ENCODE measurements around the gene RBBP6.
"Not testable (repeated sequence)": the region's sequence is repeated elsewhere in the genome, so short reads cannot be mapped to it uniquely, and the experiment has no call there.

Gene RBBP6

DNA sequence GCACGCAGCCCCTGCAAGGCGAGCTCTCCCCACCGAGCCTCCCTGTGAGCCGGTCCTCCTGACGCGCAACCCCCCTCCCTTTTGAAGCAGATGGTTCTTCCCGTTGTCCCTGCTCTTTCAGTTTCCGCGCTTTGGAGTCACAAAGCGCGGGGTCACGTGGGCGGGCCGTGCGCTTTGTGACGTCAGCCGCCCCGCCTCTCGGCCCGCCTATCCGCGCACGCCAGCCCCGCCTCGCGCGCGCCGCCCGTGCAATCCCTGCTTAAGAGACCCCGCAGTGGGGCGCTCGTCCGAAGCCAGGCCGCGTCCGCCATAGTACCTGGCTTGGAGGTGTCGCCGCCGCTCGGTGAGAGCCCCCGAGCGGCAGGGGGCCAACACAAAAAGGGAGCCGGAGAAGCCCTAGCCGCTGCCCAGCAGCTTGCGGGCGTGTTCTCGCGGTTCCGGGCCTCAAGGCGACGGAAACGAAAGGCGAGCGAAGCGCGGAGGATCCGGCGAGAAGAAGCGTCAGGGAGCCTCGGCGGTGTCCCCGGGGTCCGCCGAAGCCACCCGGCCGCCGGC, at the start of gene RBBP6:
Gene RBBP6, plus strand, starts transcription at position 272 of the 555 bp plus-strand sequence. CDS start 1,061 bp downstream, outside the sequence.
- H3K4me1 ChIP-seq (ENCODE audit: control insufficient read depth, insufficient read depth, low read length), result peaks cover 14% of the 10 kb centered on the region
- peak within 1 kb of the TSS; percentile 98 for H3K9ac ChIP-seq (ENCODE audit: low read depth, low read length)
- H3K27me3 ChIP-seq (ENCODE audit: control insufficient read depth, insufficient read depth, low read length), result no peaks in the 10 kb centered on the region
- peak within 1 kb of the TSS; percentile 98 for H3K27ac ChIP-seq (ENCODE audit: low read depth, low read length)
- peak within 1 kb of the TSS; percentile 97 for H3K4me3 ChIP-seq (ENCODE audit: low read depth, low read length)
- no peaks in the 10 kb centered on the region for H3K9me3 ChIP-seq (ENCODE audit: control insufficient read depth, insufficient read depth, low read length)
- H3K36me3 ChIP-seq (ENCODE audit: control insufficient read depth, insufficient read depth, low read length), result peaks cover 8% of the 10 kb centered on the region

GRCh38 chr16:24490866-24491265, 48.5 kb upstream of the RBBP6 start:
- H3K9ac ChIP-seq (ENCODE audit: low read depth, low read length), result no peak overlapping the region
- peaks cover 15% of the 10 kb centered on the region; the same call in 1 of the 2 replicates for H3K27me3 ChIP-seq (ENCODE audit: control insufficient read depth, insufficient read depth, low read length)
- no peaks in the 10 kb centered on the region for H3K36me3 ChIP-seq (ENCODE audit: control insufficient read depth, insufficient read depth, low read length)
- H3K4me3 ChIP-seq (ENCODE audit: low read depth, low read length), result no peak overlapping the region
- no peaks in the 10 kb centered on the region for H3K4me1 ChIP-seq (ENCODE audit: control insufficient read depth, insufficient read depth, low read length)
- H3K27ac ChIP-seq (ENCODE audit: low read depth, low read length), result no peak overlapping the region
- no peaks in the 10 kb centered on the region for H3K9me3 ChIP-seq (ENCODE audit: control insufficient read depth, insufficient read depth, low read length)

DNA sequence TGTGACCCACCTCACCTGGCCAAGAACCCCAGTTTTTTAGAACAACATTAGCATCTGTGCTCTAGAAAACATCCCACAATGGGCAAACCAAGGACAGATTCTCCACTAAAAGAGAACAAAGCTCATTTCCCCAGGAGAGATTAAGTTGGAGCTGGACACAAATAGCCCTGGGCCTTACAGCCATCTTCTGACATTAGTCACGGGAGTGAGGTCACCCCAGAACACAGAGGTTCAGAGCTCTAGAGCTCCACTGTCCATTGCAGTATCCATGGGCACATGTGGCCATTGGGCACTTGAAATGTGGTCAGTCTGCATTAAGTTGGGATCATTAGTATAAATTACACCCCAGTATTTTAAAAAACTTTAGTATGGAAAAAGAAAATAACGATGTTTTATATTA, 47.6 kb upstream of the RBBP6 start:
- Histone ChIP-seq H3K9me3 (ENCODE audit: control insufficient read depth, insufficient read depth, low read length) (no peaks in the 10 kb centered on the region), H3K27me3 (ENCODE audit: control insufficient read depth, insufficient read depth, low read length) (peaks cover 11% of the 10 kb centered on the region; the same call in 1 of the 2 replicates), H3K9ac (ENCODE audit: low read depth, low read length) (no peak overlapping the region), H3K4me1 (ENCODE audit: control insufficient read depth, insufficient read depth, low read length) (no peaks in the 10 kb centered on the region), H3K36me3 (ENCODE audit: control insufficient read depth, insufficient read depth, low read length) (no peaks in the 10 kb centered on the region), H3K4me3 (ENCODE audit: low read depth, low read length) (no peak overlapping the region), H3K27ac (ENCODE audit: low read depth, low read length) (no peak overlapping the region)

GRCh38 chr16:24493821-24494220, 45.5 kb upstream of the RBBP6 start:
- no peak overlapping the region for H3K27ac ChIP-seq (ENCODE audit: low read depth, low read length)
- H3K27me3 ChIP-seq (ENCODE audit: control insufficient read depth, insufficient read depth, low read length), result peaks cover 5% of the 10 kb centered on the region; the same call in 1 of the 2 replicates
- peaks cover 4% of the 10 kb centered on the region for H3K4me1 ChIP-seq (ENCODE audit: control insufficient read depth, insufficient read depth, low read length)
- no peak overlapping the region for H3K4me3 ChIP-seq (ENCODE audit: low read depth, low read length)
- H3K9ac ChIP-seq (ENCODE audit: low read depth, low read length), result no peak overlapping the region
- no peaks in the 10 kb centered on the region for H3K36me3 ChIP-seq (ENCODE audit: control insufficient read depth, insufficient read depth, low read length)
- H3K9me3 ChIP-seq (ENCODE audit: control insufficient read depth, insufficient read depth, low read length), result no peaks in the 10 kb centered on the region

GRCh38 chr16:24495207-24495606, 44.2 kb upstream of the RBBP6 start:
- not testable (repeated sequence) for H3K27me3 ChIP-seq (ENCODE audit: control insufficient read depth, insufficient read depth, low read length); H3K4me3 ChIP-seq (ENCODE audit: low read depth, low read length); H3K4me1 ChIP-seq (ENCODE audit: control insufficient read depth, insufficient read depth, low read length); H3K9ac ChIP-seq (ENCODE audit: low read depth, low read length); H3K27ac ChIP-seq (ENCODE audit: low read depth, low read length); H3K36me3 ChIP-seq (ENCODE audit: control insufficient read depth, insufficient read depth, low read length); H3K9me3 ChIP-seq (ENCODE audit: control insufficient read depth, insufficient read depth, low read length)

- H3K4me1 ChIP-seq (ENCODE audit: control insufficient read depth, insufficient read depth, low read length), result peaks cover 8% of the 10 kb centered on the region
- H3K27ac ChIP-seq (ENCODE audit: low read depth, low read length), result no peak overlapping the region
- H3K27me3 ChIP-seq (ENCODE audit: control insufficient read depth, insufficient read depth, low read length), result no peaks in the 10 kb centered on the region
- no peaks in the 10 kb centered on the region for H3K9me3 ChIP-seq (ENCODE audit: control insufficient read depth, insufficient read depth, low read length)
- H3K36me3 ChIP-seq (ENCODE audit: control insufficient read depth, insufficient read depth, low read length), result no peaks in the 10 kb centered on the region
- no peak overlapping the region for H3K4me3 ChIP-seq (ENCODE audit: low read depth, low read length)
- H3K9ac ChIP-seq (ENCODE audit: low read depth, low read length), result no peak overlapping the region
Measured at GRCh38 chr16:24497440-24497839, 41.9 kb upstream of the RBBP6 start.

DNA sequence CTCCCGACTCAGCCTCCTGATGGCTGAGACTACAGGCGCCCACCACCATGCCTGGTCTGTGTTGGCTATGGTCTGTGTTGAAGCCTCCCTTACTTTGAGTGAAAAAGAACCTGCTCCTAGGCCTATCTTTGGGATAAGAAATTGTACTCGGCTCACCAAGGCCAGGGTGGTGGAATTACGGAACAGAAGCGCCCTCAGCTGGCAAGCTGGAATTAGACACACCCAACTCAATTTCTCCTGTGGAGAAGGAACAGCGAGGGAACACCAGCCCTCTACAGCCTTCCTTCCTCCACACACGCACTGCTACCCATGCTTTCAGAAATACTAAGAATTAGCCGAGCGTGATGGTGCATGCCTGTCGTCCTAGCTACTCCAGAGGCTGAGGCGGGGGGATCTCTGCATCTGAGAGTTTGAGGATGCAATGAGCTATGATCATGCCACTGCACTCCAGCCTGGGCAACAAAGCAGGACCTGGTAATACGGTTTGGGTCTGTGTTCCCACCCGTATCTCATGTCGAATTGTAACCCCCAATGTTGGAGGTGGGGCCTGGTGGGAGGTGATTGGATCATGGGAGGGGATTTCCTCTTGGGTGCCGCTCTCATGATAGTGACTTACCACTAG, 40.1 kb upstream of the RBBP6 start:
- Histone ChIP-seq H3K27me3 (ENCODE audit: control insufficient read depth, insufficient read depth, low read length) (no peaks in the 10 kb centered on the region), H3K36me3 (ENCODE audit: control insufficient read depth, insufficient read depth, low read length) (no peaks in the 10 kb centered on the region), H3K9me3 (ENCODE audit: control insufficient read depth, insufficient read depth, low read length) (no peaks in the 10 kb centered on the region), H3K4me1 (ENCODE audit: control insufficient read depth, insufficient read depth, low read length) (peaks cover 8% of the 10 kb centered on the region), H3K9ac (ENCODE audit: low read depth, low read length) (no peak overlapping the region), H3K27ac (ENCODE audit: low read depth, low read length) (no peak overlapping the region), H3K4me3 (ENCODE audit: low read depth, low read length) (no peak overlapping the region)

DNA sequence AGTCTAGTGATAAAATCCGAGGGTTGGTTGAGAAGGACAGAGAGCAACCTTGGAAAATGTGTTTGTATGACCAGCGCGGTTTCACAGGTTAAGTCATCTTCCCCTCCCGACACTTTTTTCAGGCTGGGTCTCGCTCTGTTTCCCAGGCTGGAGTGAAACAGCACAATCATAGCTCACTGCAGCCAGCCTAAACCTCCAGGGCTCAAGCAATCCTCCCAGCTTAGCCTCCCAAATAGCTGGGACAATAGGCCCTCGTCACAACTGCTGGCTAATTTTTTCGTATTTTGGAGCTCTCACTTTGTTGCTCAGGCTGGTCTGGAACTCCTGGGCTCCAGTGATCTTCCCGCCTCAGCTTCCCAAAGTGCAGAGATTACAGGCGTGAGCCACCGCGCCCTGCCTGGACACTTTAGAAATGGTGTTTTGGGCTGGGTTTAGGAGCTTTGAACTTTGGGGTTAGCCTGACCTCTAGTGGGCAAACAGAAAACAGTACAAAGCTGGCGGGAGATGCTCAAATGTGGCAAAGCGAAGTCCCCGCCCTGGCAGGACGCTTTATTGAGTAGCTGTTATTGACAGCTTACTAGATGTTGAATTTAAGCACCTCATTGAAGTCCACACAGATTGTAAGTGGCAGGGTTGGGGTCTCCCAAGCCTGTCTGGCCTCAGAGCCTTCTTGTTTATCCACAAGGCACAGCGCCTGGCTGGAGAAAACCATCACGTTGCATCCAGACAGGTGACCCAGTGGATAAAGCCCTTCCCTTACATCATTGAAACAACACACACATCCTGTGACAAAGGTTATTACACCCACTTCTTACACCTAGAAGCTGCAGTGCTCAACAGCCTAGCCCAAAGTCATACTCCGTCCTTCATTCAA, 34.7 kb upstream of the RBBP6 start:
- Histone ChIP-seq H3K36me3 (ENCODE audit: control insufficient read depth, insufficient read depth, low read length) (no peaks in the 10 kb centered on the region), H3K27ac (ENCODE audit: low read depth, low read length) (no peak overlapping the region), H3K9ac (ENCODE audit: low read depth, low read length) (no peak overlapping the region), H3K4me3 (ENCODE audit: low read depth, low read length) (no peak overlapping the region), H3K4me1 (ENCODE audit: control insufficient read depth, insufficient read depth, low read length) (0 out of 2 replicates have a peak, but pooled peaks cover under 1% of the 10 kb centered on the region), H3K9me3 (ENCODE audit: control insufficient read depth, insufficient read depth, low read length) (no peaks in the 10 kb centered on the region), H3K27me3 (ENCODE audit: control insufficient read depth, insufficient read depth, low read length) (no peaks in the 10 kb centered on the region)

DNA sequence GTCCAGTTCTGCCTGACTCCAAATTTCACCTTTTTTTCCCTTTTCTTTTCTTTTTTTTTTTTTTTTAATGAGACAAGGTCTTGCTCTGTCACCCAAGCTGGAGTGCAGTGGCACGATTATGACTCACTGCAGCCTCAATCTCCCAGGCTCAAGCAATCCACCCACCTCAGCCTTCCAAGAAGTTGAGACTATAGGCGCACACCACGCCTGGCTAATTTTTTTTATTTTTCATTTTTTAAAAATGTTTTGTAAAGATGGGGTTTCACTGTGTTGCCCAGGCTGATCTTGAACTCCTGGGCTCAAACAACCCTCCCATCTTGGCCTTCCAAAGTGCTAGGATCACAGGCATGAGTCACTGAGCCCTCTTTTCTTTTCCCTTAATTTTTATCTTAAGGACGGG, 33.4 kb upstream of the RBBP6 start:
- no peak overlapping the region for H3K27ac ChIP-seq (ENCODE audit: low read depth, low read length)
- no peak overlapping the region for H3K4me3 ChIP-seq (ENCODE audit: low read depth, low read length)
- H3K9me3 ChIP-seq (ENCODE audit: control insufficient read depth, insufficient read depth, low read length), result no peaks in the 10 kb centered on the region

GRCh38 chr16:24507959-24508480, 31.3 kb upstream of the RBBP6 start:
- Histone ChIP-seq H3K9ac (ENCODE audit: low read depth, low read length) (no peak overlapping the region), H3K36me3 (ENCODE audit: control insufficient read depth, insufficient read depth, low read length) (no peaks in the 10 kb centered on the region), H3K27me3 (ENCODE audit: control insufficient read depth, insufficient read depth, low read length) (no peaks in the 10 kb centered on the region), H3K4me1 (ENCODE audit: control insufficient read depth, insufficient read depth, low read length) (no peaks in the 10 kb centered on the region), H3K4me3 (ENCODE audit: low read depth, low read length) (no peak overlapping the region), H3K27ac (ENCODE audit: low read depth, low read length) (no peak overlapping the region), H3K9me3 (ENCODE audit: control insufficient read depth, insufficient read depth, low read length) (no peaks in the 10 kb centered on the region)

More for the DNA sequence above, 33.4 kb upstream of the RBBP6 start:
- Histone ChIP-seq H3K27me3 (ENCODE audit: control insufficient read depth, insufficient read depth, low read length) (no peaks in the 10 kb centered on the region), H3K9ac (ENCODE audit: low read depth, low read length) (no peak overlapping the region), H3K36me3 (ENCODE audit: control insufficient read depth, insufficient read depth, low read length) (no peaks in the 10 kb centered on the region), H3K4me1 (ENCODE audit: control insufficient read depth, insufficient read depth, low read length) (no peaks in the 10 kb centered on the region)

- Histone ChIP-seq H3K27ac (ENCODE audit: low read depth, low read length) (no peak overlapping the region), H3K4me3 (ENCODE audit: low read depth, low read length) (no peak overlapping the region), H3K9ac (ENCODE audit: low read depth, low read length) (no peak overlapping the region)
Measured at GRCh38 chr16:24508614-24509013, 30.8 kb upstream of the RBBP6 start.

More at GRCh38 chr16:24508614-24509013, 30.8 kb upstream of the RBBP6 start:
- Histone ChIP-seq H3K27me3 (ENCODE audit: control insufficient read depth, insufficient read depth, low read length) (no peaks in the 10 kb centered on the region), H3K36me3 (ENCODE audit: control insufficient read depth, insufficient read depth, low read length) (no peaks in the 10 kb centered on the region), H3K9me3 (ENCODE audit: control insufficient read depth, insufficient read depth, low read length) (no peaks in the 10 kb centered on the region), H3K4me1 (ENCODE audit: control insufficient read depth, insufficient read depth, low read length) (no peaks in the 10 kb centered on the region)
